ENCODE measurements around the gene SARDH. TPM values are rescaled to one million over a fixed set of nuclear protein-coding genes. Genes with fewer than 3 reads are reported as not detected.

The SARDH gene
- total RNA-seq, 1 experiment from 2014 or later: 5.3 TPM

GRCh38 chr9:133710661-133711427 is 27.3 kb downstream of the SARDH start:
- H3K4me2 ChIP-seq (ENCODE audit: insufficient read depth, insufficient read length, low read length): no peak overlapping the region
- no peaks in the 10 kb centered on the region for H3K9me3 Mint-ChIP-seq
- peak overlapping the region in 2 of 3 experiments; percentile 40 to 61; a peak in 2 of 7 replicates for H3K27ac Mint-ChIP-seq
- no peak overlapping the region for H2BK12ac ChIP-seq (ENCODE audit: insufficient read length, low read depth, low read length)
- no peak overlapping the region for H3K18ac ChIP-seq (ENCODE audit: insufficient read length, low read depth, low read length)
- no peak overlapping the region for H2AK5ac ChIP-seq (ENCODE audit: insufficient read length, low read length)
- no CpG with 5 or more reads among the region's 16 CpGs for WGBS (ENCODE audit: extremely low coverage, insufficient read length, low lambda C conversion rate)
- H2BK5ac ChIP-seq (ENCODE audit: insufficient read length, low read length): no peak overlapping the region
- no peak overlapping the region for H4K91ac ChIP-seq (ENCODE audit: insufficient read length, low read depth, low read length)
- H2BK120ac ChIP-seq (ENCODE audit: low read depth, low read length, poor library complexity, severe bottlenecking): no peak overlapping the region
- TF ChIP-seq CTCF (conservative IDR thresholded peaks at IDR 0.05): no peak
- H2BK15ac ChIP-seq (ENCODE audit: low read depth, low read length): no peak overlapping the region
- H3T11ph ChIP-seq (ENCODE audit: low read length): no peak overlapping the region
- H2BK20ac ChIP-seq (ENCODE audit: low read depth, low read length, poor library complexity, severe bottlenecking): no peak overlapping the region
- DNase-seq: no peak
- no peaks in the 10 kb centered on the region for H3K36me3 Mint-ChIP-seq (ENCODE audit: insufficient read depth in 1 of 3, low read depth in 3 of 3)
- no peaks in the 10 kb centered on the region for H3K27me3 ChIP-seq (ENCODE audit: insufficient read depth, low read length)
- no peaks in the 10 kb centered on the region for H3K79me2 ChIP-seq (ENCODE audit: insufficient read depth, low read length)
- H4K20me1 ChIP-seq (ENCODE audit: control insufficient read depth, insufficient read depth, insufficient read length): no peaks in the 10 kb centered on the region
- no peak overlapping the region for H2AFZ ChIP-seq (ENCODE audit: low read length)
- H3K9me3 ChIP-seq (ENCODE audit: control insufficient read depth, low read depth, low read length): no peaks in the 10 kb centered on the region
- H3K27ac ChIP-seq (ENCODE audit: insufficient read length, low read depth, low read length): no peak overlapping the region
- no peaks in the 10 kb centered on the region for H3K79me1 ChIP-seq (ENCODE audit: insufficient read depth, low read depth, low read length, poor library complexity, severe bottlenecking)
- H3K4me1 Mint-ChIP-seq: peaks cover 11 to 27% of the 10 kb centered on the region in 2 experiments
- H3K14ac ChIP-seq (ENCODE audit: insufficient read depth, low read length): no peak overlapping the region; the same call in 1 of the 2 replicates
- H3K4me1 ChIP-seq (ENCODE audit: insufficient read depth, low read length): no peaks in the 10 kb centered on the region
- H3K4ac ChIP-seq (ENCODE audit: low read depth, low read length): no peak overlapping the region
- no peak overlapping the region for H3K9ac ChIP-seq (ENCODE audit: extremely low read depth, insufficient read length, low read length)
- H3K23ac ChIP-seq (ENCODE audit: insufficient read length, low read depth, low read length): no peak overlapping the region
- no peak overlapping the region for H3K4me3 Mint-ChIP-seq
- peaks cover 6% of the 10 kb centered on the region for H3K23me2 ChIP-seq (ENCODE audit: insufficient read length, low read depth, low read length, poor library complexity, severe bottlenecking)
- no peak overlapping the region for H4K5ac ChIP-seq (ENCODE audit: insufficient read length, low read depth, low read length)
- H4K8ac ChIP-seq (replicated peaks; ENCODE audit: insufficient read length, low read depth, low read length): no peak overlapping the region
- no peak overlapping the region for H3K56ac ChIP-seq (ENCODE audit: insufficient read length, low read depth, low read length)
- H3K27me3 Mint-ChIP-seq (ENCODE audit: low read depth): no peaks in the 10 kb centered on the region; the same call in 1 of the 2 replicates

Measured in H9 (cell line).